GM23248 (cell line): ENCODE results near the gene DMAC2.

ENCODE experiments used
- EZH2 ChIP-seq: fragments of 200-600 bp; sonication (generic); IDR thresholded peaks from 2 replicates; pipeline ENCODE4 v1.6.1; 2018; ENCODE audit warnings: antibody characterized with exemption, mild to moderate bottlenecking; ENCODE audit not compliant: insufficient read depth, poor library complexity, severe bottlenecking
- EZH2phosphoT487 ChIP-seq: fragments of 200-600 bp; sonication (generic); IDR thresholded peaks from 2 replicates; pipeline ENCODE4 v1.6.1; 2018; ENCODE audit warnings: antibody characterized with exemption, moderate library complexity, mild to moderate bottlenecking, low read depth; ENCODE audit not compliant: insufficient read depth

DNA sequence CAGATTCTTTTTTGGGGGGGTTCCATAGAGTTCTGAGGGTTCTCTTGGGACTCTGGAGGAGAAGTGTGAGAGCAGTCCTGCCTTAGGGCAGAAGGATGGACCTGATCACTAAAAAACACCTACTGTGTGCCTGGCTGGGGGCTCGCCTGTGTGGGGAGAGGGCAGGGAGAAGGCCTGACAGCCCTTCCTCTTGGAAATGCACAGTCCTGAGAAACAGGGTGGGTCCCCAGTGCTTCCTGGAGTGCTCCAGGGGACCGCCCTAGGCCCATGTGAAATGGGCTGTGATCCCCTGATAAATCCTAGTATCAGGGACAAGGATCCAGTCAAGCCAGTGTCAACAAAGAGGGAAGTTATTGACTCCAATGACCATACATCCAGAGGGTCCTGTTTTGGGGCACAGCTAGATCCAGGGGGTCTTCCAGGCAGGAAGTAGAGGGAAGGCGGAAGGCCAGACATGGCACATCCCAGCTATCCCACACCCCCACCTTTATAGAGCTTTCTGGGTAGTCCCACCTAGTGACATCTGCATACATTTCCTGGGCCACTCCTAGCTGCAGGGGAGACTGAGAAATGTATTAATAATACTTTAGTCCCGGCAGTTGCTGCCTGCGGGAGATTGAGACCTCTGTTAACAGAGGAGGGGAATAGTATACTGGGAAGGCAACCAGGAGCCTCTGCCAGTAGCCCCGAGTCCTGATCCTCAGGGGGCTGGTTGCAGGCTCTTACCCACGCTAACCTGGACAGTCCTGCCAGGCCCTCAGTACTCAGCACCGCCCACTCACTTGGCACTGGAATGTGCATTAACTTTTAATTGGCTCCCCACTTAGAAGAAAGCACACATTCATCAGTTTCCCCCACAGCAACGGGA, 28.4 kb downstream of the DMAC2 start:
- TF ChIP-seq EZH2 (no peak), EZH2phosphoT487 (no peak)
